OCI-LY7 (cell line): ENCODE measurements around the gene TCF15. TPM values are rescaled to one million over a fixed set of nuclear protein-coding genes. Genes with fewer than 3 reads are reported as not detected.

Experiments
- BruUV-seq: library from RNA; stranded (reverse); fragments of 400-500 nt; replicated peaks from 2 replicates; lab custom pipeline; 2021; lab: Mats Ljungman, UMichigan
- CTCF ChIA-PET: fragments of 300-600 bp; sonication (Branson Sonifier 250); formaldehyde crosslinking; loops from one replicate; lab custom pipeline; 2022; ENCODE audit warnings: antibody characterized with exemption; ENCODE audit not compliant: unreplicated experiment; lab: Charles Lee
- POLR2A ChIA-PET: fragments of 300-600 bp; sonication (Branson Sonifier 250); formaldehyde crosslinking; loops from one replicate; lab custom pipeline; 2022; ENCODE audit warnings: antibody characterized with exemption; lab: Charles Lee
- DNase-seq: peaks from one replicate; pipeline ENCODE4 v3.0.0-alpha.2; 2015; ENCODE audit warnings: low spot score
- H2AFZ ChIP-seq: fragments of 200-600 bp; sonication (generic), shearing (Covaris generic); 2 replicates; pipeline ENCODE4 v1.6.1; 2014; ENCODE audit warnings: mild to moderate bottlenecking, antibody characterized with exemption, low read length, moderate library complexity
- H3K27ac ChIP-seq: fragments of 200-600 bp; sonication (generic); 2 replicates; pipeline ENCODE4 v1.5.1; 2014; ENCODE audit warnings: mixed run types, low read depth, mild to moderate bottlenecking, moderate library complexity, low read length, inconsistent platforms; ENCODE audit not compliant: poor library complexity, severe bottlenecking
- H3K36me3 ChIP-seq: fragments of 200-600 bp; sonication (generic); 2 replicates; pipeline ENCODE4 v1.6.1; 2014; ENCODE audit warnings: mild to moderate bottlenecking, antibody characterized with exemption, low read length, moderate library complexity, mixed read lengths; ENCODE audit not compliant: insufficient read depth
- H3K4me1 ChIP-seq: fragments of 200-600 bp; sonication (generic); 2 replicates; pipeline ENCODE4 v1.5.1; 2014; ENCODE audit warnings: mild to moderate bottlenecking, low read length; ENCODE audit not compliant: insufficient read depth, poor library complexity, severe bottlenecking
- H3K4me2 ChIP-seq: fragments of 200-600 bp; sonication (generic); 2 replicates; pipeline ENCODE4 v1.6.1; 2014; ENCODE audit warnings: mild to moderate bottlenecking, low read length
- H3K4me3 ChIP-seq: fragments of 200-600 bp; sonication (generic); 2 replicates; pipeline ENCODE4 v1.5.1; 2014; ENCODE audit warnings: mild to moderate bottlenecking, low read depth, low read length; ENCODE audit not compliant: poor library complexity, severe bottlenecking
- H3K79me2 ChIP-seq: fragments of 200-600 bp; sonication (generic); 2 replicates; pipeline ENCODE4 v1.6.1; 2016; ENCODE audit warnings: low read depth, mild to moderate bottlenecking, low read length, moderate library complexity, mixed read lengths; ENCODE audit not compliant: insufficient read depth
- H3K9me2 ChIP-seq: fragments of 200-600 bp; sonication (generic); 2 replicates; pipeline ENCODE4 v1.6.1; 2016; ENCODE audit warnings: mild to moderate bottlenecking, low read length, mixed read lengths; ENCODE audit not compliant: insufficient read depth
- H3K9me3 ChIP-seq: fragments of 200-600 bp; sonication (generic); 2 replicates; pipeline ENCODE4 v1.6.1; 2014; ENCODE audit warnings: mild to moderate bottlenecking, mixed run types, low read length, mixed read lengths
- H4K20me1 ChIP-seq: fragments of 200-600 bp; sonication (generic); 2 replicates; pipeline ENCODE4 v1.6.1; 2014; ENCODE audit warnings: mild to moderate bottlenecking, antibody characterized with exemption, low read length, moderate library complexity, mixed read lengths; ENCODE audit not compliant: insufficient read depth
- CTCF ChIP-seq: fragments of 200-600 bp; sonication (generic); conservative IDR thresholded peaks from 2 replicates; pipeline ENCODE4 v1.5.1; 2014; ENCODE audit warnings: mild to moderate bottlenecking, antibody characterized with exemption, low read length, moderate library complexity, mixed read lengths
- EZH2phosphoT487 ChIP-seq: fragments of 200-600 bp; sonication (generic); IDR thresholded peaks from 2 replicates; pipeline ENCODE4 v1.6.1; 2018; ENCODE audit warnings: low read depth, borderline replicate concordance, mild to moderate bottlenecking, mixed run types, antibody characterized with exemption, low read length, moderate library complexity, mixed read lengths
- intact Hi-C: fragments of 100-400 bp; cut with micrococcal nuclease; formaldehyde crosslinking; loops from one replicate; pipeline ENCODE4 v1.10.0; 2022; ENCODE audit not compliant: unreplicated experiment
- total RNA-seq, 2 experiments: library from RNA; depleted of rRNA in 1 of 2; stranded (reverse); fragments of >200 nt in 1 of 2; shearing (Covaris generic) in 1 of 2; gene quantifications; 2 replicates each; pipeline ENCODE4 v1.2.3, GENCODE V29; 2014 to 2022

The TCF15 gene
- total RNA-seq, 2 experiments from 2014 or later: not detected

GRCh38 chr20:602111-602970 is 7.8 kb downstream of the TCF15 start:
- no peaks in the 10 kb centered on the region for H4K20me1 ChIP-seq
- intact Hi-C loops: no loop called here

GRCh38 chr20:600736-601135 is 9.4 kb downstream of the TCF15 start:
- H3K9me2 ChIP-seq: no peaks in the 10 kb centered on the region
- H2AFZ ChIP-seq: no peak overlapping the region
- ChIA-PET POLR2A (no interaction called here), CTCF (interaction anchor here (1.0 kb wide), 1 partner anchor 9 kb away, joined by 3 read pairs; no protein-coding TSS in a partner anchor)
- no peak overlapping the region for H3K4me2 ChIP-seq
- H3K79me2 ChIP-seq: no peaks in the 10 kb centered on the region
- no peaks in the 10 kb centered on the region for H3K9me3 ChIP-seq
- intact Hi-C loops: no loop called here
- H3K36me3 ChIP-seq: no peaks in the 10 kb centered on the region
- no peak overlapping the region for H3K4me3 ChIP-seq
- TF ChIP-seq CTCF (no peak), EZH2phosphoT487 (no peak)
- H4K20me1 ChIP-seq: no peaks in the 10 kb centered on the region
- H3K27ac ChIP-seq: no peak overlapping the region
- H3K4me1 ChIP-seq: no peaks in the 10 kb centered on the region
- DNase-seq: no peak
- no TSS peak for BruUV-seq

More at GRCh38 chr20:602111-602970, 7.8 kb downstream of the TCF15 start:
- no peak for TF ChIP-seq CTCF
- no peak for TF ChIP-seq EZH2phosphoT487
- Histone ChIP-seq H3K4me1 (no peaks in the 10 kb centered on the region), H3K4me3 (no peak overlapping the region), H3K4me2 (no peak overlapping the region), H3K9me3 (no peaks in the 10 kb centered on the region), H3K27ac (no peak overlapping the region), H3K79me2 (no peaks in the 10 kb centered on the region), H3K36me3 (no peaks in the 10 kb centered on the region), H2AFZ (no peak overlapping the region), H3K9me2 (no peaks in the 10 kb centered on the region)
- CTCF ChIA-PET: no interaction called here
- POLR2A ChIA-PET: interaction anchor here (0.6 to 0.7 kb wide), 2 partner anchors 21 to 370 kb away, joined by 3 read pairs; no protein-coding TSS in a partner anchor
- no TSS peak for BruUV-seq
- no peak for DNase-seq

- POLR2A ChIA-PET: no interaction called here
- Histone ChIP-seq H2AFZ (no peak overlapping the region), H3K4me1 (no peaks in the 10 kb centered on the region), H3K36me3 (no peaks in the 10 kb centered on the region), H4K20me1 (no peaks in the 10 kb centered on the region), H3K9me3 (no peaks in the 10 kb centered on the region), H3K4me3 (no peak overlapping the region), H3K9me2 (no peaks in the 10 kb centered on the region), H3K4me2 (no peak overlapping the region), H3K79me2 (no peaks in the 10 kb centered on the region), H3K27ac (no peak overlapping the region)
- intact Hi-C loops: no loop called here
- no peak for TF ChIP-seq CTCF
- no peak for TF ChIP-seq EZH2phosphoT487
- no peak for DNase-seq
- CTCF ChIA-PET: interaction anchor here (1.0 kb wide), 1 partner anchor 8 kb away, joined by 3 read pairs; no protein-coding TSS in a partner anchor
- BruUV-seq: no TSS peak
These were observed 10.0 kb downstream of the TCF15 start for GRCh38 chr20:600141-600540.
